WTC11 (cell line): ENCODE measurements around the gene PROCA1. TPM values are rescaled to one million over a fixed set of nuclear protein-coding genes. Genes with fewer than 3 reads are reported as not detected.

ENCODE experiments used
- ATAC-seq: fragments of 200-7000 bp; cut with Tn5 transposase; 2 replicates; pipeline ENCODE4 v1.10.0; 2021; ENCODE audit warnings: mild to moderate bottlenecking, moderate library complexity
- CTCF ChIA-PET: fragments of 300-600 bp; sonication (Branson Sonifier 250); formaldehyde crosslinking; loops from one replicate; lab custom pipeline; 2021; ENCODE audit warnings: antibody characterized with exemption; lab: Charles Lee
- POLR2A ChIA-PET: fragments of 350-600 bp; sonication (Branson Sonifier 250); formaldehyde crosslinking; loops from one replicate; lab custom pipeline; 2021; ENCODE audit warnings: antibody characterized with exemption; lab: Charles Lee
- DNase-seq: peaks from one replicate; pipeline ENCODE4 v3.0.0; 2021; ENCODE audit warnings: low spot score
- H3K27ac Mint-ChIP-seq: 2 replicates; pipeline ENCODE4 v1.8.0; 2021; ENCODE audit warnings: mixed read lengths
- H3K27me3 Mint-ChIP-seq: 2 replicates; pipeline ENCODE4 v1.8.0; 2021; ENCODE audit warnings: low read depth, mild to moderate bottlenecking, moderate library complexity, mixed read lengths
- H3K36me3 Mint-ChIP-seq: 2 replicates; pipeline ENCODE4 v1.8.0; 2021; ENCODE audit warnings: mixed read lengths
- H3K4me1 Mint-ChIP-seq: 2 replicates; pipeline ENCODE4 v1.8.0; 2022; ENCODE audit warnings: mixed read lengths
- H3K4me3 Mint-ChIP-seq: 2 replicates; pipeline ENCODE4 v1.8.0; 2021; ENCODE audit warnings: mild to moderate bottlenecking, moderate library complexity, mixed read lengths
- H3K9me3 Mint-ChIP-seq: 2 replicates; pipeline ENCODE4 v1.8.0; 2021; ENCODE audit warnings: mixed read lengths
- AFF4 ChIP-seq: sonication (generic); formaldehyde crosslinking; IDR thresholded peaks from 2 replicates; pipeline ENCODE4 v1.8.1; 2023; ENCODE audit warnings: mild to moderate bottlenecking, missing genetic modification reagents, borderline replicate concordance
- CDX4 ChIP-seq: fragments of 250-450 bp; sonication (Bioruptor Pico); IDR thresholded peaks from 2 replicates; pipeline ENCODE4 v1.9.0; 2021; ENCODE audit warnings: moderate library complexity, mild to moderate bottlenecking, inconsistent platforms, borderline replicate concordance
- E2F1 ChIP-seq: sonication (generic); formaldehyde crosslinking; IDR thresholded peaks from 2 replicates; pipeline ENCODE4 v1.8.0; 2022; ENCODE audit warnings: mild to moderate bottlenecking, missing genetic modification reagents
- E2F5 ChIP-seq: sonication (generic); formaldehyde crosslinking; IDR thresholded peaks from 2 replicates; pipeline ENCODE4 v1.8.1; 2022; ENCODE audit warnings: mild to moderate bottlenecking, moderate library complexity, missing genetic modification reagents
- EMX1 ChIP-seq: fragments of 250-450 bp; sonication (Bioruptor Pico); IDR thresholded peaks from 2 replicates; pipeline ENCODE4 v1.8.0; 2021; ENCODE audit warnings: mild to moderate bottlenecking
- FOXJ3 ChIP-seq: sonication (generic); formaldehyde crosslinking; IDR thresholded peaks from 2 replicates; pipeline ENCODE4 v1.9.0; 2021; ENCODE audit warnings: missing genetic modification reagents, mild to moderate bottlenecking, borderline replicate concordance
- FOXP4 ChIP-seq: sonication (generic); formaldehyde crosslinking; IDR thresholded peaks from 2 replicates; pipeline ENCODE4 v1.8.0; 2022; ENCODE audit warnings: mild to moderate bottlenecking, missing genetic modification reagents
- JAZF1 ChIP-seq: fragments of 250-450 bp; sonication (Bioruptor Pico); IDR thresholded peaks from 2 replicates; pipeline ENCODE4 v1.9.0; 2021; ENCODE audit warnings: moderate library complexity, mild to moderate bottlenecking, inconsistent platforms
- KAT7 ChIP-seq: sonication (generic); formaldehyde crosslinking; IDR thresholded peaks from 2 replicates; pipeline ENCODE4 v1.8.1; 2023; ENCODE audit warnings: missing genetic modification reagents, mild to moderate bottlenecking, borderline replicate concordance
- MAX ChIP-seq: sonication (generic); formaldehyde crosslinking; IDR thresholded peaks from 2 replicates; pipeline ENCODE4 v1.8.0; 2022; ENCODE audit warnings: mild to moderate bottlenecking, missing genetic modification reagents
- NR2C2 ChIP-seq: sonication (generic); formaldehyde crosslinking; IDR thresholded peaks from 2 replicates; pipeline ENCODE4 v1.8.0; 2022; ENCODE audit warnings: mild to moderate bottlenecking, missing genetic modification reagents
- SOX15 ChIP-seq: fragments of 250-450 bp; sonication (Bioruptor Pico); IDR thresholded peaks from 2 replicates; pipeline ENCODE4 v1.9.0; 2021; ENCODE audit warnings: mild to moderate bottlenecking
- ZMAT4 ChIP-seq: fragments of 250-450 bp; sonication (Bioruptor Pico); IDR thresholded peaks from 2 replicates; pipeline ENCODE4 v1.9.0; 2021; ENCODE audit warnings: mild to moderate bottlenecking
- ZNF138 ChIP-seq: sonication (generic); formaldehyde crosslinking; conservative IDR thresholded peaks from 2 replicates; pipeline ENCODE4 v1.8.1; 2022; ENCODE audit warnings: mild to moderate bottlenecking, moderate library complexity, missing genetic modification reagents
- ZNF317 ChIP-seq: sonication (generic); formaldehyde crosslinking; IDR thresholded peaks from 2 replicates; pipeline ENCODE4 v1.8.1; 2023; ENCODE audit warnings: low read depth, mild to moderate bottlenecking, moderate library complexity, missing genetic modification reagents, borderline replicate concordance
- ZNF396 ChIP-seq: fragments of 250-450 bp; sonication (Bioruptor Pico); IDR thresholded peaks from 2 replicates; pipeline ENCODE4 v1.8.0; 2021; ENCODE audit warnings: mild to moderate bottlenecking, moderate library complexity, borderline replicate concordance
- ZNF425 ChIP-seq: fragments of 250-450 bp; sonication (Bioruptor Pico); conservative IDR thresholded peaks from 2 replicates; pipeline ENCODE4 v1.9.0; 2021; ENCODE audit warnings: mild to moderate bottlenecking
- ZNF532 ChIP-seq: fragments of 250-450 bp; sonication (Bioruptor Pico); IDR thresholded peaks from 2 replicates; pipeline ENCODE4 v1.9.0; 2021; ENCODE audit warnings: mild to moderate bottlenecking, borderline replicate concordance
- total RNA-seq: library from RNA; stranded (reverse); gene quantifications from 3 replicates; pipeline ENCODE4 v1.2.3, GENCODE V29; 2021

The PROCA1 gene
- total RNA-seq, 1 experiment from 2014 or later: 28.4 TPM

GRCh38 chr17:28733346-28733745, 21.7 kb upstream of the PROCA1 start:
- Mint-ChIP-seq H3K27ac (peak overlapping the region; percentile 38), H3K4me1 (peaks cover 8% of the 10 kb centered on the region), H3K9me3 (no peaks in the 10 kb centered on the region), H3K4me3 (no peak overlapping the region), H3K36me3 (peaks cover 11% of the 10 kb centered on the region), H3K27me3 (no peaks in the 10 kb centered on the region)
- no peak for ATAC-seq
- ChIA-PET POLR2A (no interaction called here), CTCF (interaction anchor here (12.2 kb wide), 1 partner anchor 14 kb away, joined by 541 read pairs; the partner anchor contains the start of gene TRAF4)
- DNase-seq: no peak
- TF ChIP-seq E2F1 (CRISPR knock-in tag) (no peak), EMX1 (CRISPR knock-in tag) (no peak), ZNF317 (CRISPR knock-in tag) (no peak), ZNF532 (no peak), FOXP4 (CRISPR knock-in tag) (no peak), FOXJ3 (CRISPR knock-in tag) (no peak), JAZF1 (CRISPR knock-in tag) (no peak), ZNF396 (no peak), NR2C2 (CRISPR knock-in tag) (no peak), KAT7 (CRISPR knock-in tag) (no peak), ZMAT4 (CRISPR knock-in tag) (no peak), MAX (CRISPR knock-in tag) (no peak), ZNF138 (CRISPR knock-in tag) (no peak), CDX4 (CRISPR knock-in tag) (no peak), SOX15 (CRISPR knock-in tag) (no peak), E2F5 (no peak), ZNF425 (CRISPR knock-in tag) (no peak), AFF4 (CRISPR knock-in tag) (no peak)
